Activated CD4-positive, alpha-beta T cell treated with anti-CD3 and anti-CD28 coated beads, Interleukin-2, Interleukin-6, amounts not matched to agents 100 ng/mL and 50 ng/mL, durations not matched to agents 16 hours and 8 hours (primary cell): ENCODE data around the gene HNRNPK.

Experiments used
- DNase-seq: peaks from one replicate; pipeline ENCODE4 v3.0.0-alpha.2; 2020

The HNRNPK gene

DNA sequence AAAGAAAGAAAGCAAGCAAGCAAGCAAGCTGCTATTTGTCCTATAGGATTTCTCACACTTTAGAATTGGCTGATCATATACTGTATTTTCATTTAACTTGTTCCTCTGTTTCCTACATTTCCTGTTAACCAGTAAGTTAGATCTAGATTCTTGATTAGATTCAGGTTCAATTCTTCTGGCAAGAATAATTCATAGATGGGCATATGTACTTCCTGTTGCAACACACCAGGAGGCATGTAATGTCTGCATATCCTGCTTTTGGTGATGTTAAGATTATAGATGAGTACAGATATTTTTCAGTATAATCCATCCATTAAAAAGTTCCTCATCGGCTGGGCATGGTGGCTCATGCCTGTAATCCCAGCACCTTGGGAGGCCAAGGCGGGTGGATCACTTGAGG, 48.0 kb downstream of the HNRNPK start:
- DNase-seq = no peak

GRCh38 chr9:83930881-83931280, 49.1 kb downstream of the HNRNPK start:
- no peak for DNase-seq

- no peak for DNase-seq
These were observed 52.4 kb downstream of the HNRNPK start for GRCh38 chr9:83927591-83927990.

GRCh38 chr9:83920927-83921707, 58.9 kb downstream of the HNRNPK start, which contains the start of gene KIF27:
TSS of gene KIF27 (minus strand) at chr9:83921432. CDS start at chr9:83915591, 5,841 bp downstream.
- DNase-seq = peak; percentile 98

GRCh38 chr9:83920469-83920926, 59.5 kb downstream of the HNRNPK start:
- DNase-seq = no peak

DNA sequence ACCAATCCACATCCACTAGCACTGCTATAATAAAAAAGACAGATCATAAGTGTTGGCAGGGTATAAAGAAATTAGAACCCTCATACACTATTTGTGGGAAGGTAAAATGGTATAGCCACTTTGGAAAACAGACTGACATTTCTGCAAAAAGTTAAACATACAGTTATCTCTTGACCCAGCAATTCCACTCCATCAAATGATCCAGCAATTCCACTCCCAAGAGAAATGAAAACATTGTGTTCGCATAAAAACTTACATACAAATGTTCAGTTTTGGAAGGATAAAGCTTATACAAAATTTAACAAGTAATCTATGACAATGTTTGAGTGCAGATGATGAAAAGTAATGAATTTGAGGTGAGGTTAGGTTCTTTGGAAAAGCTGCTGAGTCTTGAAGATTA, 60.9 kb downstream of the HNRNPK start:
- DNase-seq = no peak
